ENCODE results near the gene PLEKHM3.

PLEKHM3 gene

GRCh38 chr2:207844648-207845047 is 180.7 kb downstream of the PLEKHM3 start:
- H3K4me1 ChIP-seq (ENCODE audit: insufficient read depth, low read length, poor library complexity, severe bottlenecking): peaks cover 21% of the 10 kb centered on the region
- no peak overlapping the region for H3K4me3 ChIP-seq (ENCODE audit: low read length, poor library complexity, severe bottlenecking)
- no peaks in the 10 kb centered on the region for H3K9me3 ChIP-seq (ENCODE audit: insufficient read depth, low read depth, low read length)
- no peak for TF ChIP-seq CTCF (conservative IDR thresholded peaks at IDR 0.05; ENCODE audit: low read length)
- TF ChIP-seq EZH2phosphoT487 (IDR thresholded peaks at IDR 0.05; ENCODE audit: borderline replicate concordance): no peak
- H3K9me2 ChIP-seq (replicated peaks; ENCODE audit: low read depth, low read length): no peaks in the 10 kb centered on the region
- no peak overlapping the region for H3K9ac ChIP-seq (ENCODE audit: low read depth, low read length, poor library complexity, severe bottlenecking)
- H3K27me3 ChIP-seq (ENCODE audit: insufficient read depth, low read length, poor library complexity, severe bottlenecking): no peaks in the 10 kb centered on the region
- H4K20me1 ChIP-seq (ENCODE audit: insufficient read depth, low read length, poor library complexity, severe bottlenecking): no peaks in the 10 kb centered on the region
- H2AFZ ChIP-seq (ENCODE audit: low read length): no peak overlapping the region
- no peak overlapping the region for H3K4me2 ChIP-seq (ENCODE audit: low read depth, low read length, poor library complexity, severe bottlenecking)
- H3K36me3 ChIP-seq (ENCODE audit: insufficient read depth, low read length): no peaks in the 10 kb centered on the region
- H3F3A ChIP-seq (ENCODE audit: low read depth): no peaks in the 10 kb centered on the region
- H3K79me2 ChIP-seq (ENCODE audit: insufficient read depth, low read length): no peaks in the 10 kb centered on the region

- H3K79me2 ChIP-seq (ENCODE audit: insufficient read depth, low read length): no peaks in the 10 kb centered on the region
- H3K4me3 ChIP-seq (ENCODE audit: low read length, poor library complexity, severe bottlenecking): no peak overlapping the region
- no peak for TF ChIP-seq CTCF (conservative IDR thresholded peaks at IDR 0.05; ENCODE audit: low read length)
- TF ChIP-seq EZH2phosphoT487 (IDR thresholded peaks at IDR 0.05; ENCODE audit: borderline replicate concordance): no peak
- H3K27me3 ChIP-seq (ENCODE audit: insufficient read depth, low read length, poor library complexity, severe bottlenecking): no peaks in the 10 kb centered on the region
- H3K36me3 ChIP-seq (ENCODE audit: insufficient read depth, low read length): no peaks in the 10 kb centered on the region
- no peak overlapping the region for H3K4me2 ChIP-seq (ENCODE audit: low read depth, low read length, poor library complexity, severe bottlenecking)
- H3F3A ChIP-seq (ENCODE audit: low read depth): no peaks in the 10 kb centered on the region
- no peak overlapping the region for H2AFZ ChIP-seq (ENCODE audit: low read length)
- H3K9me2 ChIP-seq (replicated peaks; ENCODE audit: low read depth, low read length): no peaks in the 10 kb centered on the region
- peaks cover 6% of the 10 kb centered on the region for H3K4me1 ChIP-seq (ENCODE audit: insufficient read depth, low read length, poor library complexity, severe bottlenecking)
- H3K9ac ChIP-seq (ENCODE audit: low read depth, low read length, poor library complexity, severe bottlenecking): no peak overlapping the region
- no peaks in the 10 kb centered on the region for H4K20me1 ChIP-seq (ENCODE audit: insufficient read depth, low read length, poor library complexity, severe bottlenecking)
- H3K9me3 ChIP-seq (ENCODE audit: insufficient read depth, low read depth, low read length): no peaks in the 10 kb centered on the region
Observed at GRCh38 chr2:207840101-207840500, 185.2 kb downstream of the PLEKHM3 start.

- Histone ChIP-seq H3F3A (ENCODE audit: low read depth) (no peaks in the 10 kb centered on the region), H3K27me3 (ENCODE audit: insufficient read depth, low read length, poor library complexity, severe bottlenecking) (no peaks in the 10 kb centered on the region), H4K20me1 (ENCODE audit: insufficient read depth, low read length, poor library complexity, severe bottlenecking) (no peaks in the 10 kb centered on the region), H3K36me3 (ENCODE audit: insufficient read depth, low read length) (no peaks in the 10 kb centered on the region), H3K9ac (ENCODE audit: low read depth, low read length, poor library complexity, severe bottlenecking) (no peak overlapping the region), H3K9me3 (ENCODE audit: insufficient read depth, low read depth, low read length) (no peaks in the 10 kb centered on the region), H2AFZ (ENCODE audit: low read length) (no peak overlapping the region), H3K4me3 (ENCODE audit: low read length, poor library complexity, severe bottlenecking) (no peak overlapping the region), H3K9me2 (replicated peaks; ENCODE audit: low read depth, low read length) (no peaks in the 10 kb centered on the region), H3K79me2 (ENCODE audit: insufficient read depth, low read length) (no peaks in the 10 kb centered on the region), H3K4me1 (ENCODE audit: insufficient read depth, low read length, poor library complexity, severe bottlenecking) (peaks cover 6% of the 10 kb centered on the region), H3K4me2 (ENCODE audit: low read depth, low read length, poor library complexity, severe bottlenecking) (no peak overlapping the region)
- TF ChIP-seq EZH2phosphoT487 (IDR thresholded peaks at IDR 0.05; ENCODE audit: borderline replicate concordance) (no peak), CTCF (conservative IDR thresholded peaks at IDR 0.05; ENCODE audit: low read length) (no peak)
Observed at GRCh38 chr2:207839575-207839974, 185.8 kb downstream of the PLEKHM3 start.
